ENCODE measurements around the gene CCDC15. TPM values are rescaled to one million over a fixed set of nuclear protein-coding genes. Genes with fewer than 3 reads are reported as not detected.
"Not testable (repeated sequence)": the region's sequence is repeated elsewhere in the genome, so short reads cannot be mapped to it uniquely, and the experiment has no call there.

CCDC15 gene
- polyA plus RNA-seq, 4 donors, result 3.3 to 4.0 (median 3.7) TPM

DNA sequence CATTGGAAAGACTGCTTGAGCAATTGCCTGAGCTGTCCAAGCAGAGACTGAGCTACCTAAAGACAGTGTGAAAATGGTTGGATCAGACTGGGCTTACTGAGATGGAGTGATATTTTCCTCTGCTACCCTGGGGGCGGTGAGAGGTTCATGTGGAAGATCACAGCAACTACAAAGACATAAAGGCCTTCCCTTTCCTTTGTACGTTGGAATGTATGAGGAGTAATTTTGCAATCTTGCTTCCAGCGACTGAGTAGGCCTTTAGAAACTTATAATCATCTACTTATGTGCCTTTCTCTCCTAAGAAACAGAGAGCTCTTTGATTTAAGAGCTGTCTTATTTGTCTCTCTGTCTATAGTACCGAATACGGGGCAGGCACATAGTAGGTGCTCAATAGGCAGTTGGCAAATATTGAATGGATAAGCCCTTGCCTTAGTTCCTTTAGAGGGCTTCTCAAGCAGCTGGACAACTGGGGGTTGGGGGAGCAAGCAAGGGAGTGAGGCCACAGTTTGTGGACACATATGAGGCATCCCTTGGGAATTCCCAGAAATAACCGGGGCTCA is 15.7 kb upstream of the CCDC15 start:
- no peak for DNase-seq (ENCODE audit: low read depth in 4 of 4, low spot score in 3 of 4)

DNA sequence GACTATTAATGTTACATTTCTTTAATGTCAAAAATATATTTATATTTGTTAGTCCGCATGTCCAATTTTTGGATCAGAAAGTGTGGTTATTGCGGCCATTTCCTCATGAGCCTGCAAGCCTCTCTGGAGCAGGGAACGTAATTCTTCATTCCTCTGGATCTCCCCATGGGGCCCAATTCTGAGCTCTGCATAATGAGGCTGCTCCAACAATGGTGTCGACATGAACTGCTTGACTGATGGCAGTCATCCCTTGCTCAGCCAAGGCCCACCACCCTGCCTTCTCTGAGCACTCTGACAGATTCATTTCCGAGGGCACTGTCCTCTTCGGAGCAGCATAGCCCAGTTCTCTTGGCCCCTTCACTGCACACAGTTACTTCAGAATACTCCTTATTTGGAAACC is 15.0 kb upstream of the CCDC15 start:
- DNase-seq (ENCODE audit: low read depth in 4 of 4, low spot score in 3 of 4), result no peak

DNA sequence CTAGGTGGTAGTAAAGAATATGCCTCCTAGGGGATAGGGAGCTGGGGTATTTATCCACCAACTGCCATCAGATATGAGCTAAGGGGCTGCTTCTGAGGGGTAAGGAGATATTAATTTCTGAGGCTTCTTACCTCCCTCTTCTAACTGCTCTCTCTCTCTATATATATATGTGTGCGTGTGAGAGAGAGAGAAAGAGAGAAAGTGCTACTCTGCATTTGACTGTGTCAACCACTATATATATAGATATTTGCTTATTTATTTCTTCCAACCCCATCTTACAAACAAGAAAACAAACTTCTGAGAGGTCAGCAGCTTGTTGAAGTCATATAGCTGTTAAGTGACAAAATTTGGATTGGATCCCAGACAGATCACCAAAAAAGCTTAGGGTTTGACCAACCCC is 12.3 kb upstream of the CCDC15 start:
- DNase-seq (ENCODE audit: low read depth in 4 of 4, low spot score in 3 of 4), result no peak

DNA sequence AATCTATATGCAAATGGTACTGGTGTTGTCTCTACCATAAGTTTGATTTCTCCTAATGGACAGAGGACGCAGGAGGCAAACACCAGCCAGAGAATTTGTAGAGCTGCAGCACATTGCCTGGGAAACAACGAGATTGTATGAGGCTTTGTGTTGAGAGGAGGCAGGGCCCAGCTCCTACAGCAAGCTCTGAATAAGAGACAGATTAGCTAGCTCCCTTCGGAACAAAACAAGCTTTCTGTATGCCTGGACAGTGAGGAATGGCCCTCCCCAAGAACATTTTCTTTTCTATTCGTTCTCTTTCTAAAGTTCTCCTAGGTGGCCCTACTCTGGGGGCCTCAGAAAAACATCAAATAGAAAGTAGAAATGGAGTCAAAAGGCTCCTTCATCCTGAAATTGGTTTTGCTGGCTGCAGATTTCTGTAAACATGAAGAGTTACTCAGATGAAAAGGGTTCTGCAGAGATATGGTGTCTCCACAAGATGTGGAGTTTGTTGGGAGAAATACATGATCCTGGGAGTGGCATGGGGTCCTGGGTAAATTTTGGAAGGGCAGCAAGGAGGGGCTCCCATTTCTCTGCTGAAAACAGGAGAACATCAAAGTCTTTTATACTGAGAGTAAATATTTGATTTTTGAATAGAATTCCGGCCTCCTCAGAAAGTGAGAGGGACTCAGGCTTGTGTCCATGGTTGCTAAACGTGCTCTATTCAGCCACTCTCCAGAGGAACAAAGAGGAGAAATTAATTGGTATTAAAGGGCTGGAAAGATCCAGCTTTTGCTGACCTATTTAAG is 11.3 kb upstream of the CCDC15 start:
- no peak for DNase-seq (ENCODE audit: low read depth in 4 of 4, low spot score in 3 of 4)

DNA sequence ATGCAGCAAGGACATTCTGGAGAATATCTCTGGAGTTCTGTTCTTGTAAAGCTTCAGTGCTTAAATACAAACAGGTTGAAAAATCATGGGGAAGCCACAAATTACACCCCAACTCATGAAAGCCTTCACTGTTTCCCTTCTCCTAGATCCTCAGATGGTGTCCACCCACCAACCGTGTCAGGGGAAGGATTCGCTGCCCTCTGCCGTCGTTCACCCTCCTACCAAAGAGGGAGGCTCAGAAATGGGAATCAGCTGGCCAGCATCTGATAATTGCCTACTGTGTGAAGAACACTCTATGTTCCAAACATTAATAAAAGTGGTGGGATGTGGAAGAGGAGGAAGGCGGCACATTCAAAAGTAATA is 10.8 kb upstream of the CCDC15 start:
- no peak for DNase-seq (ENCODE audit: low read depth in 4 of 4, low spot score in 3 of 4)

DNA sequence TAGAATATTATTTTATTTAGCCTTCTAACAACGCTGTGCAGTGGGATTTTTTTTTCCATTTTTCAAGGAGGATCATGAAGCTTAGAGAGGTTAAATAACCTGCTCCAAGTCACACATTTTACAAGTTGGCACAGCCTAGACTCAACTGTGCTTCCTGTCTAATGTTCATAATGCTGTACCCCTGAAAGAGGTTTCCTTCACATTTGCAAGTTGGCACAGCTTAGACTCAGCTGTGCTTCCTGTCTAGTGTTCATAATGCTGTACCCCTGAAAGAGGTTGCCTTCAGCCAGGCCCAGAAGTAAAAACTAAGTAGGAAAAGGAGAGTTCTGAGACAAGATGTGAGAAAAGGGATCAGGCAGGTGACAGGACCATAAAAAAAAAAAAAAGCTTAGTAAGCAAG is 10.3 kb upstream of the CCDC15 start:
- no peak for DNase-seq (ENCODE audit: low read depth in 4 of 4, low spot score in 3 of 4)

DNA sequence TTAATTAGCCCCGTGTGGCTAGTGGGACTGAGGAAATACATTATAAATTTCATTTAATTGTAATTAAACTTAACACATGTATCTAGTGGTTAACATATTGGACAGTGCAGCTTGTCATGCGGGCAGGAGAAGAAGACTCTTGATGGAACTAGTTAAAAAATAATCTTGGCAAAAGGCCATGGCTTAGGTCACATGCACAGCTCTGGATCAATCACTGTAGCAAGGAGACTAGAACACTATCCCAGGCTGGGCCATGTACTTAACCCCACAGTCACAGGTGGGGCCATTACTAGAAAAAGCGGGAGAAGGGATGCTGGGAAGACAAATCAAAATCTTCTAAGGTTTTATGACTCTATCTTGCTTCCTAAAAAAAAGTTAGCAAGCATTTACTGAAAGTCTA is 9.4 kb upstream of the CCDC15 start:
- DNase-seq (ENCODE audit: low read depth in 4 of 4, low spot score in 3 of 4), result no peak

DNA sequence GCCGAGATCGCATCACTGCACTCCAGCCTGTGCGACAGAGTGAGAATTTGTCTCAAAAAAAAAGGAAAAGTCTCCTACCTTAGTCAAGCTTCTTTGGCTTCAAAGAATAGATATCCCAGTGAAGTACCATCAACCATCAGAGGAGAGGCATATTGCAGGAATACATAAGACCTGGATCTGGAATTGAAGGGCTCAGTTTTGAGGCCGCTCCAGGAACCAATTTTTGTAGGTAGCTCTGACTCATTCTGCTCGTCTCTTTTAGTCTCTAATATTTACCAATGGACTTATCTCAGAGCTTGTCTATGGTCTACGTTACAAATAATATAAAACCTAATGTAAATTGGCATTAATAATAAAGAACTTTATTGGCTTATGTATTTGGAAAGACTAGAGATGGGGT is 8.2 kb upstream of the CCDC15 start:
- no peak for DNase-seq (ENCODE audit: low read depth in 4 of 4, low spot score in 3 of 4)

DNA sequence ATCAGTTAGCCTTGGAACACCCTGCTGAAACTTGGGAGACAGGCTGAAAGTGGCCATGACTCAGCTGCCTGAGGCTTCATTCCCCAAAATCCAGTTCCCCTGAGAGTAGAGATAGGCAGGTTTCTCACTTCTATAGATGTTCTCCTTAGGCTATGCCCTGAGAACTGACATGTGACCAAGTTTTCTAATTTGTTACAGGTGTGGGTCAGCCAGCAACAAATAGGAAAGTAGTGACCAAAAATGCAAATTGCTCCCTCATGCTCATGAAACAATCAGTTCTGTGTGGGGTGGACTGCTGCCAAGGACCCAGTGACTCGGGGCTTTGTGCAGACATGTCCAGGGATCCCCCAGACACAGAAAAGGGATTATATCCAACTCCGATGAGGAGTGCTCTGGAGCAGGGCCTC is 7.3 kb upstream of the CCDC15 start:
- DNase-seq (ENCODE audit: low read depth in 4 of 4, low spot score in 3 of 4), result no peak

DNA sequence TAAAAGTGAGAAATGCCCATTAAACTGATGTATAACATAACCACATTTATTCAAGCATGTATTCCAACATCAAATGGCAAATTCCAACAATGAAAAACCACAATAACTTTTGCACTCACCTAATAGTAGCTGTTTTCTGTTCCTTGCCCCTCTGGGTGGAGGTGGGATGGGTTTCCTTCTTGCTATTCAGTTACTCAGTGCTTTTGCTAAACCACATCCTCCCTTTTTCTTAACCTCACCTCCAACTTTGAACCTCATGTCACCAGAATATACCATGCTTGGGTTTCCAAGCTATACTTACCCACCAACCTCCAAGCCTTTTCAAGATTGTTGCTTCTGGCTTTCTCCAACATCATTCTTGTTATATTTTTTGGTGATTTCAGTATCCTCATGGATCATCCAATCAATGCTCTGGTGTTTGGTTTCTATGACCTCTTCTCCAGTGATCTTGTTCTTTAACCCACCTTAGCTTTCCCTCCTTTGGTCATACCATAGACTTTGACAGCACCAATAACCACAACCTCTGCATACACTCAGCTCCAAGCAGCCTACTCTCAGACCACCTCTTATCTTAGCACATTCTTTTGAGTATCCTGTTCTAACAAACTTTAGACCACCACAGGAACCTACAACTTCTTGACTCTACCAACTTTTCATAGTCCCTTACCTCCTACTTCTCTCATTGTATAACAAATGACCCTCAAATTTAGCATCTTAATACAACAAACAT is 3.2 kb upstream of the CCDC15 start:
- no peak for DNase-seq (ENCODE audit: low read depth in 4 of 4, low spot score in 3 of 4)

DNA sequence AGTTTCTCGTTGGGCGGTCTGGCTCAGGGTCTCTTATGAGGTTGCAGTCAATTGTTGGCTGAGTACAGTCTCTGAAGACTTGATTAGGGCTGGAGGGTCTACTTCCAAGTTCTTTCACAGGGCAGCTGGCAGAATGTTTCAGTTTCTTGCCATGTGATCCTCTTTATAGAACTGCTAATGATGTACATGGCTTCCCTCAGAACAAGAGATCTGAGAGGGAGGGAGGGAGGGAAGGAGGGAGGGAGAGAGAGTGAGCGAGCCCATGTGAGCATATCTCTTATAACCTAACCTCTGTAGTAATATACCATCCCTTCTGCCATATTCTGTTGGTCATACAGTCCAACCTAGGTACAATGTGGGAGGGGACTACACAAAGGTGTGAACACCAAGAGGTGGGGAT is 2.7 kb upstream of the CCDC15 start:
- no peak for DNase-seq (ENCODE audit: low read depth in 4 of 4, low spot score in 3 of 4)

DNA sequence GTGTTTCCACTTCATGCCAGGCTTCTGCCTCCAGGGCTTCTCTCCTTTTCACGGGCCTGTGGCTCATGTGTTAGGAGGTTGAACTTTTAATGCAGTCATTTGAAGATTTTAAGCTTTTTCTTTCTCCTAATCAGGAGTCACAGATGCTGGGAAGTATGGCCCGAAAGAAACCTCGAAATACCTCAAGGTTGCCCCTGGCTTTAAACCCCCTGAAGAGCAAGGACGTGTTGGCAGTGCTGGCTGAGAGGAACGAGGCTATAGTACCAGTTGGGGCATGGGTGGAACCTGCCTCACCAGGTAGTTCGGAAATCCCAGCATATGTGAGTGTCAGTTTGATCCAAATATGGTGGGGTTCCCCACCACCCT is 571 bp downstream of the CCDC15 start:
- no peak for DNase-seq (ENCODE audit: low read depth in 4 of 4, low spot score in 3 of 4)

DNA sequence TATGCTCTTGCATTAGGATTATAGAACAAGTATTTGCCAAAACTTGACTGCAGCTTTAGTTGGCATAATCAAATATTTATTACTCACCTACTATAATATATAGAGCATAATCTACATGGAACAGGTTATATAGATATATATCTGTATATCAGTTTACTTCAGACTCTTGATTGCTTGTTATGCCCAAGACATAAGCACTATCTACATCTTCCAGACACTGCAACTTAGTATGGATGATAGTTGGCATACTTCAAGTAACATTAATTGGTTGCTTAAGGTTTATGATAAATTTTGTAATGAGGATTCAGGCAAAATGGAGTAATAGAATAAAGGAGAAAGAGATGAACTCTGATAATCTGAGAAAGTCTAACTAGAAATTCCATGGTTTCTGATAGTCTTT is 1.0 kb downstream of the CCDC15 start:
- no peak for DNase-seq (ENCODE audit: low read depth in 4 of 4, low spot score in 3 of 4)

DNA sequence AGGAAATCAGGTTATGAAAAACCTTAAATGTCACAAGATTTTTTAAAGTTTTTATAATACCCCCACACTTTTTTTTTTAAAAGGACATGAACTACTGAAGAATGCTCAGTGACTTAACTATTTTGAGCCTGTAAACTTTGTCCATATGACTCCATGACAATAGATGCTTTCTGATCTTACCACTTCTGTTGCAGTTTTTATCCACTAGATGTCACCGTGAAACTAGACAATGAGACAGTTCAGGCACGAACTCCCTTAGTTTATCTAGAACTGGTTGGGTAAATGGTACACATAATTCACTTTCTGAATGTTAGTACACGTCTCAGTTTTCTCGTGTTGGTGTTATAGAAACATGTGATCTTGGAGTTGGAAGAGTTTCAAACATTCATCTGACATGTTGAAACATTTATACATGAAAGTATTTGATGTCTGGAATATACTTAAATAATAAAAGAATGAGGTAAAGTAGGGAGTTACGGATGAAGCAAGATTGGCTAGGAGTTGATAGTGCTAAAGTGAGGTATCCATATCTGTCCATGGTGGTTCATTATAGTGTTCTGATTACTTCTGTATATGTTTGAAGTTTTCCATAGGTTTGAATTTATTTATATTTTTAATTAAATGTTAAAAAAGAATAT is 8.1 kb downstream of the CCDC15 start:
- DNase-seq (ENCODE audit: low read depth in 4 of 4, low spot score in 3 of 4), result peak; percentile 39 to 61 (median 60)

DNA sequence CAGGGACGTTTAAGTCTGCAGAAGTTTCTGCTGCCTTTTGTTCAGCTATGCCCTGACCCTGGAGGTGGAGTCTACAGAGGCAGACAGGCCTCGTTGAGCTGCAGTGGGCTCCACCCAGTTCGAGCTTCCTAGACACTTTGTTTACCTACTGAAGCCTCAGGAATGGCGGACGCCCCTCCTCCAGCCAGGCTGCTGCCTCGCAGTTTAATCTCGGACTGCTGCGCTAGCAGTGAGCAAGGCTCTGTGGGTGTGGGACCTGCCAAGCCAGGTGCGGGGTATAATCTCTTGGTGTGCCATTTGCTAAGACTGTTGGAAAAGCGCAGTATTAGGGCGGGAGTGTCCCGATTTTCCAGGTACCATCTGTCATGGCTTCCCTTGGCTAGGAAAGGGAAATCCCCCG is 14.2 kb downstream of the CCDC15 start:
- DNase-seq (ENCODE audit: low read depth in 4 of 4, low spot score in 3 of 4), result not testable (repeated sequence)

DNA sequence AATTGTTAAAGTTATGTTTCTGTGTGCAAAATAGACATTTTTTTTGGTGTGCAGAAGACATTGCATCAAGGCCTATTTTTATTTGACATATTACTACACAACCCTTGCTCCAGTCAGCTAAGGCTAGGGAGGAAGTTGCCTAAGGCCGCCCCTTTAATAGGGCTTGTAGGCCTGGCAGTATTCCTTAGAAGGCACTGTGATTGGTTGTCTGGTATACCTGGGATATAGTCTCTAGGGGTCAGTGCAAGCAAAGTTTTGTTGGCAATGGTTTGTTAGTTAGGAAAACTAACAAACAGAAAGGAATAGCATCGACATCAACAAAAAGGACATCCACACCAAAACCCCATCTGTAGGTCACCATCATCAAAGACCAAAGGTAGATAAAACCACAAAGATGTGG is 16.9 kb downstream of the CCDC15 start:
- DNase-seq (ENCODE audit: low read depth in 4 of 4, low spot score in 3 of 4), result no peak

DNA sequence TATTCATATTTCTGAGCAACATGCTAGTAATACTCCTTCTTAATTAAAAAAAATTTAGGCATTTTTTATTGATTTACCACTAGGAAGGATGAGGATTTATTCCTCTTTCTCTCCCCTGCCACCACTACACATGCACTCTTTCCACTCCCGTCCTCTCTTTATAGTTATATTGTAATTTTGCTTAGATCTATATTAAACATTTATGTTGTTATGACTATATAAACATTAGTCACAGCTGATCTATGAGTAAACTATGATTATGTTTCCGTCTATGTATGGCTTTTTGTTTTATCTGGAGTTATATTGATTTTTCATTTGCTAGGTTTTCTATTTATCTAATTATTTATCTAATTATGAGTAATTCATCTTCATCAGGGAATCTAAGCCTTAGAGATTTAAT is 17.8 kb downstream of the CCDC15 start:
- no peak for DNase-seq (ENCODE audit: low read depth in 4 of 4, low spot score in 3 of 4)

DNA sequence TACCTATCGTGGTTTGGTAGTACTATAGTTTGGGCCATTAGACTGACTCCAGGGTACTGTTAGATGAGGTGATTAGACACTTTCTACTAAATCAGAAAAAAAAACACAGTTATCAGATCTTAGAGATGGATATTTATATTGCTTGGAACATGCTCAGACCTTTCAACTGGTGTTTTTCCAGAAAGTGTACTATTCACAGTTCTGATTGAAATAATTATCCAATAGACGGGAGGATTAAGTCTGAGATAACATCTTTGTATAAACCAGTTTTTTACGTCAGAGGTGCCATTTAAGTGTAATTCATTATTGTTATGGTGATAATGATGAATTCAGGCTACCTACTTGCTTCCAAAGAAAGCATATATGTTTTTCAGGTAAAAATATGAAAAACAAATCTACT is 22.5 kb downstream of the CCDC15 start:
- no peak for DNase-seq (ENCODE audit: low read depth in 4 of 4, low spot score in 3 of 4)

DNA sequence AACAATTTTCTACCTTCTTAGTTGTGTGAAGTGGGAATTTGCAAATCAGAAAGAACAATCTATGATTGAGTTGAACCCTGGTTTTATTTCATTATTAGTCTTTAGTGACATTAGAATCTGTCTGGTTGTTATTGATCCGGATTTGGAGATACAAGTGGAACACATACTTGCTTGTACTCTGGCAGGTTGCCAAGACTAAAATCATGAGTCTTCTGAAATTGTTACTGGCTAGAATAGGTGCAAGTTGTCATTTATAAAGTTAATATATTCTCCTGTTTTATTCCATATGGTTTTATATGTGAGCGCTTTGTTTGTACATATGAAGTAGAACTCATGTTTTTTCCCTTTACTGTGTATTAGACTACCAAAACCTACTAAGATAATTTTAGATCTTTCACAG is 23.0 kb downstream of the CCDC15 start:
- no peak for DNase-seq (ENCODE audit: low read depth in 4 of 4, low spot score in 3 of 4)

DNA sequence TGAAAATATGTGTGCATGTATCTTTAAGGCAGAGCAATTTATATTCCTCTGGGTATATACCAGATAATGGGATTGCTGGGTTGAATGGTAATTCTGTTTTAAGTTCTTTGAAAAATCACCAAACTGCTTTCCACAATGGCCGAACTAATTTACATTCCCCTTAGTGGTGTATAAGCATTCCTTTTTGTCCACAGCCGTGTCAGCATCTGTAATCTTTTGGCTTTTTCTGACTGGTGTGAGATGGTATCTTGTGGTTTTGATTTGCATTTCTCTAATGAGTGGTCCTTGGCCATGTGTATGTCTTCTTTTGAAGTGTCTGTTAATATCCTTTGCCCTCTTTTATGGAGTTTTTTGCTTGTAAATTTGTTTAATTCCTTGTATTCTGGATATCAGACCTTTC is 24.3 kb downstream of the CCDC15 start:
- no peak for DNase-seq (ENCODE audit: low read depth in 4 of 4, low spot score in 3 of 4)

DNA sequence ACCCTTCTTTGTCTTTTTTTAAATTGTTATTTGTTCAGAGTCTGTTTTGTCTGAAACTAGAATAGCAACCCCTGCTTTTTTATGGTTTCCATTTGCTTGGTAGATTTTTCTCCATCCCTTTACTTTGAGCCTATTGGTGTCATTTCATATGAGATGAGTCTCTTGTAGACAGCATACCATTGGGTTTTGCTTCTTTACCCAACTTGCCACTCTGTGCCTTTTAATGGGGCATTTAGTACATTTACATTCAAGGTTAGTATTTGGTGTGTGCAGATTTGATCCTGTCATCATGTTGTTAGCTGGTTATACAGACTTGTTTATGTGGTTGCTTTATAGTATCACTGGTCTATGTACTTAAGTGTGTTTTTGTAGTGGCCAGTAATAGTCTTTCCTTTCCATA is 28.0 kb downstream of the CCDC15 start:
- DNase-seq (ENCODE audit: low read depth in 4 of 4, low spot score in 3 of 4), result no peak

Measured in right renal pelvis (tissue), 4 donors.